ENCODE results near the gene FOSL1.

GRCh38 chr11:65947603-65948125, 47.5 kb upstream of the FOSL1 start:
- TF ChIP-seq CTCF (IDR thresholded peaks at IDR 0.05) (no peak), POLR2AphosphoS5 (IDR thresholded peaks at IDR 0.05) (no peak), POLR2A (IDR thresholded peaks at IDR 0.05; ENCODE audit: low read depth) (no peak)
